Esophagus muscularis mucosa (tissue), 4 donors: ENCODE measurements around the gene CCDC91.

ENCODE experiments used
- EP300 ChIP-seq: sonication (generic); formaldehyde crosslinking; IDR thresholded peaks from one replicate; pipeline ENCODE4 v1.6.1; 2017; ENCODE audit warnings: antibody characterized with exemption
- POLR2A ChIP-seq: fragments of 450-650 bp; IDR thresholded peaks from one replicate; pipeline ENCODE4 v1.6.1; 2017; ENCODE audit warnings: antibody characterized with exemption, moderate library complexity, mild to moderate bottlenecking, low read depth
- POLR2AphosphoS5 ChIP-seq, 2 donors: sonication (generic); formaldehyde crosslinking; IDR thresholded peaks; one replicate each; pipeline ENCODE4 v1.6.1; 2017; ENCODE audit warnings: antibody characterized with exemption in 2 of 2
- TF ChIP-seq, protein P1 (sequence below), 3 experiments: fragments of 200-600 bp in 2 of 3; fragments of 450-650 bp in 1 of 3; sonication (generic) in 2 of 3; IDR thresholded peaks; one replicate each; pipeline ENCODE4 v1.5.1; 2017 to 2019; ENCODE audit warnings: antibody characterized with exemption in 3 of 3, mild to moderate bottlenecking in 2 of 3, moderate library complexity in 1 of 3

DNA sequence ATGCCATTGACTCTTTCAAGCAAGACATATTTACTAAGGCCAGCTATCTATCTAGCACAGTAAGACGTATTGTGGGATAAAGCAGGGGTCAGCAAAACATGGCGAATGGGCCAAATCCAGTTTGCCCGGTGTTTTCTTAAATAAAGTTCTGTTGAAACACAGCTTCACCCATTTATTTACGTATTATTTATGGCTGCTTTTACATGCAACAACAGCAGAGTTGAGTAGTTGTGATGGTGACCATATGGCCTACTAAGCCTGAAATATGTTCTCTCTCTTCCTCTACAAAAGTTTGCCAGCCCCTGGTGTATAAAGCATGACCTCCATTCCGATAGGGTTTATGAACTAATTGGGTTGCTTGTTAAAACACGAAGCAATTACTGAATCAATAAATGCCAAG is 322.1 kb downstream of the CCDC91 start:
- TF ChIP-seq, protein P1, sequence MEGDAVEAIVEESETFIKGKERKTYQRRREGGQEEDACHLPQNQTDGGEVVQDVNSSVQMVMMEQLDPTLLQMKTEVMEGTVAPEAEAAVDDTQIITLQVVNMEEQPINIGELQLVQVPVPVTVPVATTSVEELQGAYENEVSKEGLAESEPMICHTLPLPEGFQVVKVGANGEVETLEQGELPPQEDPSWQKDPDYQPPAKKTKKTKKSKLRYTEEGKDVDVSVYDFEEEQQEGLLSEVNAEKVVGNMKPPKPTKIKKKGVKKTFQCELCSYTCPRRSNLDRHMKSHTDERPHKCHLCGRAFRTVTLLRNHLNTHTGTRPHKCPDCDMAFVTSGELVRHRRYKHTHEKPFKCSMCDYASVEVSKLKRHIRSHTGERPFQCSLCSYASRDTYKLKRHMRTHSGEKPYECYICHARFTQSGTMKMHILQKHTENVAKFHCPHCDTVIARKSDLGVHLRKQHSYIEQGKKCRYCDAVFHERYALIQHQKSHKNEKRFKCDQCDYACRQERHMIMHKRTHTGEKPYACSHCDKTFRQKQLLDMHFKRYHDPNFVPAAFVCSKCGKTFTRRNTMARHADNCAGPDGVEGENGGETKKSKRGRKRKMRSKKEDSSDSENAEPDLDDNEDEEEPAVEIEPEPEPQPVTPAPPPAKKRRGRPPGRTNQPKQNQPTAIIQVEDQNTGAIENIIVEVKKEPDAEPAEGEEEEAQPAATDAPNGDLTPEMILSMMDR (IDR thresholded peaks at IDR 0.05) = no peak
- TF ChIP-seq POLR2AphosphoS5 (IDR thresholded peaks at IDR 0.05) = no peak
- TF ChIP-seq POLR2A = no peak
- TF ChIP-seq EP300 = no peak
